HL-60/S4 treated with retinoic acid at 250 ng/mL for 4 days and 3 days (cell line): ENCODE data around the gene ZC4H2.
"Not testable (repeated sequence)": the region's sequence is repeated elsewhere in the genome, so short reads cannot be mapped to it uniquely, and the experiment has no call there.

ENCODE experiments used
- in situ Hi-C: fragments of 300-500 bp; cut with MboI; formaldehyde crosslinking; loops from 2 replicates; pipeline ENCODE4 v1.7.0; 2022; ENCODE audit warnings: low sequenced_read_pairs

The ZC4H2 gene

GRCh38 chrX:64975989-64976672 lies at the start of gene ZC4H2:
Gene ZC4H2 (minus strand): TSS chrX:64976450. CDS start chrX:64976377, 73 bp downstream.
- in situ Hi-C loops: no loop called here

- in situ Hi-C loops: no loop called here
These were observed 41.2 kb upstream of the ZC4H2 start for GRCh38 chrX:65017451-65017850.

- in situ Hi-C loops: no loop called here
These were observed 38.0 kb upstream of the ZC4H2 start for GRCh38 chrX:65014230-65014629.

GRCh38 chrX:65009459-65009858 lies 33.2 kb upstream of the ZC4H2 start:
- in situ Hi-C loops: no loop called here

GRCh38 chrX:65002208-65002607 lies 26.0 kb upstream of the ZC4H2 start:
- in situ Hi-C loops: not testable (repeated sequence)

GRCh38 chrX:64996805-64997204 lies 20.6 kb upstream of the ZC4H2 start:
- in situ Hi-C loops: no loop called here

GRCh38 chrX:64994131-64994798 lies 18.0 kb upstream of the ZC4H2 start:
- in situ Hi-C loops: no loop called here

- in situ Hi-C loops: no loop called here
These were observed 1.6 kb upstream of the ZC4H2 start for GRCh38 chrX:64977830-64978229.

GRCh38 chrX:64977051-64977450 lies 801 bp upstream of the ZC4H2 start:
- in situ Hi-C loops: no loop called here

GRCh38 chrX:64976673-64977040 lies 407 bp upstream of the ZC4H2 start:
- in situ Hi-C loops: no loop called here

- in situ Hi-C loops: no loop called here
These were observed 759 bp downstream of the ZC4H2 start for GRCh38 chrX:64975491-64975890.

GRCh38 chrX:64925480-64925879 lies 50.8 kb downstream of the ZC4H2 start:
- in situ Hi-C loops: no loop called here

GRCh38 chrX:64908121-64908520 lies 68.1 kb downstream of the ZC4H2 start:
- in situ Hi-C loops: no loop called here

GRCh38 chrX:64894454-64895038 lies 81.7 kb downstream of the ZC4H2 start:
- in situ Hi-C loops: no loop called here

- in situ Hi-C loops: no loop called here
These were observed 90.4 kb downstream of the ZC4H2 start for GRCh38 chrX:64885850-64886249.

GRCh38 chrX:64878709-64879108 lies 97.5 kb downstream of the ZC4H2 start:
- in situ Hi-C loops: not testable (repeated sequence)

GRCh38 chrX:64867217-64867616 lies 109.0 kb downstream of the ZC4H2 start:
- in situ Hi-C loops: no loop called here
